Amygdala (tissue), 56 donors: ENCODE data around the gene MB.

ENCODE experiments used
- DNase-seq, 56 donors: peaks; one replicate each; lab custom pipeline; 2025; lab: John Stamatoyannopoulos, UW

Gene MB

GRCh38 chr22:35558719-35559118 is 58.4 kb downstream of the MB start:
- DNase-seq, result no peak

GRCh38 chr22:35558031-35558430 is 59.1 kb downstream of the MB start:
- no peak for DNase-seq
